Stimulated activated CD4-positive, alpha-beta T cell treated with anti-CD3 and anti-CD28 coated beads, TNF-alpha, amount 100 ng/mL, for 1 hour (primary cell): Measurements from ENCODE around the gene KCNC3.

Experiments
- DNase-seq, 3 donors: peaks; one replicate each; pipeline ENCODE4 v3.0.0-alpha.2; 2020; ENCODE audit warnings: low read depth in 3 of 3, low spot score in 1 of 3

KCNC3 gene

DNA sequence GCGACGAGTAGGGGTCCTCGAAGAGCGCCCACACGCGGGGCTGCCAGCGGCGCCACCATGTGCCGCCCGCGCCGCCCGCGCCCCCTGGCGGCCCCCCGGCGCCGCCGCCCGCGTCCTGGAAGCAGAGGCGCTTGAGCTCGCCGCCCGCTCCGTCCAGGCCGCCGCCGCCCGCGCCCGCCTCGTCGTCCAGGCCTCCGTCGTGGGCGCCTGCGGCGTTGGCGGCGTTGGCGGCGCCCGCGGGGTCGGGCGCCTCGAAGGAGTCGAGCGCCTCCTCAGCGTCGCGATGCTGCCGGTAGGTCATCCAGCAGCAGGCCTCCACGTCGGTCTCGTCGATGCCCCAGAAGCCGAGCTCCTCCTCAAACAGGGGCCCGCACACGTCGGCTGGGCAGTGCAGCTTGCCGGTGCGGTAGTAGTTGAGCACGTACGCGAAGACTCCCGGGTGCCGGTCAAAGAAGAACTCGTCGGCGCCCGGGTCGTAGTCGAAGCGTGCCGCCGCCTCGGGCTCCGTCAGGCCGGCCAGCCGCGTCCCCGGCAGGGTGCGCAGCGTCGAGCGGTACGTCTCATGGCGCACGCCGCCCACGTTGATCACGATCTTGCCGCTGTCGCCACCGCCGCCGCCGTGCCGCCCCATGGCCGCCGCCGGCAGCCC, 829 bp downstream of the KCNC3 start:
- peak in 1 of 3 donors; percentile 41 for DNase-seq

DNA sequence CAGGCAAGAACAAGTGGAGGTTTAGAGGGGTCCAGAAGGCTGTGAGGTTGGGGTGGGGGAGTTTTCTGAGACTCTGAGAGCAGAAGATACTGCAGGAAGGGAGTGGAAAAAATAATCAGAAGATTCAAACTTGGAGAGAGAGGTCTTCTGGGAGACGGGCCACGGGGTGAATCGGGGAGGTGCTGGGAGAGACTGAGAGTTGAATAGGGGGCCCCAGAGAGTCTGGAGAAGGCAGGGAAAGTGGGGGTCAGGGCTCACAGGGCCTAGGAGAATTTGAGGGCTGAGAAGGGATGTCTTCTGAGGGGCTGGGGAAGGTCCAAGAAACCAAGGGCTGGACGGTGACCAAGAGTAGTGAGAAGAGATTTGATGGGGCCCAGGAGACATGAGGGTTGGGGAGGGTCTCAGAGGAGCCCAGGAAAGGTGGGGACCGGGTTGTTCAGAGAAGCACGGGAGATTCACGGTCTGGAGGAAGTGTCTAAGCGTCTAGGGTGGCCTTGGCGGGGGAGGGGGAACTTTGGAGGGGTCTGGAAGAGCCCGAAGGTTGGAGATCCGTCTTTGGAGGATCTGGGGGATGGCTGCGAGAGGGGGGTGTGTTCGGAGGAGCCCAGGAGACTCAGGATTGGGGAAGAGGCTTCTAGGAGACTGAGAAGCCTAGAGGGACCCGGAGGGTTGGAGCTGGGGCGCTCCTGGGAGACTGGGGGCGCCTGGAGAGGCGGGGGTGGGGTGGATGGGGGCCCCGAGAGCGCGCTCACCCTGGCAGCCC, 1.5 kb downstream of the KCNC3 start:
- no peak for DNase-seq

GRCh38 chr19:50327013-50327412, 2.2 kb downstream of the KCNC3 start:
- DNase-seq, result no peak

GRCh38 chr19:50326101-50326664, 3.0 kb downstream of the KCNC3 start:
- no peak for DNase-seq

GRCh38 chr19:50325310-50326100, 3.7 kb downstream of the KCNC3 start:
- DNase-seq, result peak in 2 of 3 donors; percentile 35 to 67

GRCh38 chr19:50324331-50324730, 4.8 kb downstream of the KCNC3 start:
- DNase-seq, result no peak

DNA sequence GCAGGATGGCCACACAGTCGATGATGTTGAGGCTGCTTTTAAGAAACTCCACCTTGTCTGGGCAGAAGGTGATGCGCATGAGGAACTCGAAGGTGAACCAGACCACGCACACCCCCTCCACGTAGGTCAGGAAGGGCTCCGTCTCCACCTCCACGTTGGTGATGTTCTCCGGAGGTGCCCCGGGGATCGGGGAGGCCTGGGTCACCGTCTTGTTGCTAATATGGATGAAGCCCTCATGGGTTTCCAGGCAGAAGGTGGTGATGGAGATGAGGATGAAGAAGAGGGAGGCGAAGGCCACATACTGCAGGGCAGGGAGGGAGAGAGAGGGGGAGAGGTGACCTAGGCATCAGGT, 5.4 kb downstream of the KCNC3 start:
- no peak for DNase-seq

DNA sequence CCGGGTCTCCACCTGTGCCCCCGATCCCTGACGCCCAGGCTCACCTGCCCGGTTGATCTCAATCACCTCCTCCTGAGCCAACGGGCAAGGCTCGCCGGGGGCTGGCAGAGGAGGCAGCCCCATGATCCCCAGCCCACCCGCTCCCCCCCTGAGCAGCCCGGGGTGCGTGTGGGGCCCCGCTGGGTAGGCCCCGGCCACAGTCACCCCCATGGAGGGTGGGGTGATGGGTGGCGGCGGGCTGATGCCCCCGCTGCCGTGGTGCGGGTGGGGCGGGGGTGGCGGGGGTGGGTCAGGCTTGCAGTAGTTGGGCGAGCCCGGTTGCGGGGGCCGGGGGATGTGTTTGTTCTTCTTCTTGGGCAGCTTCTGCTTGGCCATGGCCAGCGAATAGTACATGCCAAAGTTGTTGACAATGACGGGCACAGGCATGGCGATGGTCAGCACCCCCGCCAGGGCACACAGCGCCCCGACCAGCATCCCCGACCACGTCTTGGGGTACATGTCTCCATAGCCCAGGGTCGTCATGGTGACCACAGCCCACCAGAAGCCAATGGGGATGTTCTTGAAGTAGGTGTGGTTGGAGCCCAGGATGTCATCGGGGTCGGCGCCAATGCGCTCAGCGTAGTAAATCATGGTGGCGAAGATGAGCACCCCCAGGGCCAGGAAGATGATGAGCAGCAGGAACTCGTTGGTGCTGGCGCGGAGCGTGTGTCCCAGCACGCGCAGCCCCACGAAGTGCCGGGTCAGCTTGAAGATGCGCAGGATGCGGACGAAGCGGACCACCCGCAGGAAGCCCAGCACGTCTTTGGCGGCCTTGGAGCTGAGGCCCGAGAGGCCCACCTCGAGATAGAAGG, 6.0 kb downstream of the KCNC3 start:
- no peak for DNase-seq

DNA sequence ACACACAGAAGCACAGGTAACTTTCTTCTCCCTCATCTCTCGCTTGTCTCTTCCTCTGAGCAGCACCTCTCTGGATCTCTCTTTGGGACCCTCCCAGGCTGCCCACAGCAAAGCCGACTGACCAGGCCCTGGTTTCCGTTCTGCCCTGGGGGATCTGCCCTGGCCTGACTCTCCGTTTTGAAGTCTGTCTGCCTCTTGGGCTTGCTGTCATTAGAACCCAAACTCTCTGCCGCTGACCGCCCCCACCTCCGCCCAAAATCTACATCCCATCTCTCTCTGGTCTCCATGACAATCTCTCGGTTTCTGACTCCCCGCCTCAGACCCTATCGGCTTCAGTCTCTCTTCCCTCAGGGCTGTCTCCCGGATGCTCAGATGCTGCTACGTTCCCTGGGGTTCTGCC, 6.9 kb downstream of the KCNC3 start:
- no peak for DNase-seq

- DNase-seq, result no peak
Measured at GRCh38 chr19:50321831-50322230, 7.3 kb downstream of the KCNC3 start.

GRCh38 chr19:50320596-50320995, 8.6 kb downstream of the KCNC3 start:
- no peak for DNase-seq

GRCh38 chr19:50320051-50320450, 9.1 kb downstream of the KCNC3 start:
- DNase-seq, result no peak

DNA sequence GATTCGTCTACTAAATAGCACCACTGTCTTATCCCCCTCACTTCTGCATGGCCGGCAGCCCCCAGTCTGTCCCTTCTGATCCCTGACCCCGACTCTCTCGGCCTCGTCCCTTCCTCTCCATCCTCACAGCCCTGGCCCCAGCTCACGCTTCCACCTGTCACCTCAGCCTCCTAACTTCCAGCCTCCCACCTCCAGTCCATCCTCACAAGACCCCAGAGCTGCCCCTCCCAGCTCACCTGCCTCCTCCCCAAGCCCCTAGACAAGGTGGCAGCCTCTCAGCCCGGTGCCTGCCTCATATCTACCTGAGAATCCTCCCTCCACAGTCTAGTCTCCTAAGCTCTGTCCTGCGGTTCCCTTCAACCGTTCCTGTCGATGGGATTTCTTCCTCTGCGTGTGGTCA, 10.0 kb downstream of the KCNC3 start:
- no peak for DNase-seq

- no peak for DNase-seq
Measured at GRCh38 chr19:50318438-50318837, 10.7 kb downstream of the KCNC3 start.

- no peak for DNase-seq
Measured at GRCh38 chr19:50317115-50317514, 12.1 kb downstream of the KCNC3 start.

DNA sequence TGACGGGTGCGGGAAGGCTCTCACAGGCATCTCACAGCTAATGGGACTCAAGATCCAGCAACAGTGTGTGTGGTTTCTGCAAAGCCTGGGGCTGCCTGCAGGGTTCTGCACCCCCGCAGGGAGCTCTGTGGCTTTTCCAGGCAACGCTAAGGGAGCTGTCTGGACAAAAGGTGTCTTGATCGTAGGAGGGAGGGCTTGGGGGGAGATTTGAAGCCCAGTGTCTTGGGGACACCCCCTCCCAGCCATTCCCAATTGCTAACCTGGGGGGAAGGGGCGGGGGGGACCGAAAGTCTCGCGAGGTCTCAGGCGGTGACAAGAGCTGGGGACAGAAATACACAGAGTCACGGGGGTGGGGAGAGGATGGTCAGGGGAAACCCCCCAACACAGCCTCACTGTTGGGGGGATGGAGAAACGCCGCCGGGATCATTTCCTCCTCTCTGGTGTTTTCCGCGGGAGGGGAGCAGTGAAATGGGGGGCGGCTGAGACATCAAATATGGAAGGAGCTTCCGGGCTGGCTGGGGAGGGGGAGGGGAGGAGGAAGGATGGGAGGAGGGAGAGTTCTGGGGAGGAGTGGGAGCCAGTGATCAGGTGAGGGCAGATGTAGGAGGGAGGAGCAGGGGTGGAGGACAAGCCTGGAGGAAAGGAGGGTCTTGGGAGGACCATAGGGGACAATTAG, 13.3 kb downstream of the KCNC3 start:
- no peak for DNase-seq

DNA sequence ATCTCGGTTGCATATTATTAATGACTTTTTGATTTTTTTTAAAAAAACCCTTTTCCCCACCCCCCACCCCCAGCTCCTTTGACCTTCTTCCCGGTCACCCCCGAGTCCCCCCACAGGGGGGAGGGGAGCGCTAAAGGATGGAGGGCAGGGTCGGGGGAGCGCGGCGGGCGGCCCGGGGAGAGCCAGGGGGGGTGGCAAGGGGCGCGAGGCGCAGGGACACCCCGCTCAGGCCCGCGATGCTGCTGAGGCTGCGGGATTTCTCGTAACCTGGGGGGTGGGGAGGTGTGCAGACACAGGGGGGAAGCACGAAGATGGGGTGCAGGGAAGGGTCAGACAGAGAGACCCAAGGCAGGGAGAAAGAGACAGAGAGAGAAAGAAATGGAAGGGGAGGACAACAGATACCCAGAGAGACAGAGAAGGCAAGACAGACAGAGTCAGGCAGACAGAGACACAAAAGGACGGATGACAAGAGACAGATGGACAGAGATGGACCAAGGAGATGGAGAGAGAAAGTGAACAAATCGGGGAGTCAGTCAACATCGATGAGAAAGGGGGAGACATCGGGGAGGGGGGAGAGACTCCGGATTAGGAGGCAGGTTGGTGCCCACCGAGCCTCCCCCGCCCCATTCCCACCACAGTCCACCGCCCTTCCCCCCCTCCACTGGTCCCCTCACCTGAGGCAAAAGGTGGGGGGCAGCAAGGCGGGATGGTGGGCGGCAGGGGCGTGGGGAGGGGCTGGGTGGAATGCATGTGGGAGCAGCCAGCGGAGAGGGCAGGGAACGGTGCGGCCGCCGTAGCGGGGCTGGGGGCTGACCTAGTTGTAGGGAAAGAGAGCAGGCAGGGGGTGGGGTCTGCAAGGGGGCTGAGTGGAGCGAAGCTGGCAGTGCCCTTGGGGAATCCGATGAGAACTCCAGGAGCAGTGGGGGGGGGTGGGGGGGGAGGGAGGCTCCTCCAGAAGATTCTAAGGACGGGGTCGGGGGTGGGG, 14.2 kb downstream of the KCNC3 start:
- no peak for DNase-seq

DNA sequence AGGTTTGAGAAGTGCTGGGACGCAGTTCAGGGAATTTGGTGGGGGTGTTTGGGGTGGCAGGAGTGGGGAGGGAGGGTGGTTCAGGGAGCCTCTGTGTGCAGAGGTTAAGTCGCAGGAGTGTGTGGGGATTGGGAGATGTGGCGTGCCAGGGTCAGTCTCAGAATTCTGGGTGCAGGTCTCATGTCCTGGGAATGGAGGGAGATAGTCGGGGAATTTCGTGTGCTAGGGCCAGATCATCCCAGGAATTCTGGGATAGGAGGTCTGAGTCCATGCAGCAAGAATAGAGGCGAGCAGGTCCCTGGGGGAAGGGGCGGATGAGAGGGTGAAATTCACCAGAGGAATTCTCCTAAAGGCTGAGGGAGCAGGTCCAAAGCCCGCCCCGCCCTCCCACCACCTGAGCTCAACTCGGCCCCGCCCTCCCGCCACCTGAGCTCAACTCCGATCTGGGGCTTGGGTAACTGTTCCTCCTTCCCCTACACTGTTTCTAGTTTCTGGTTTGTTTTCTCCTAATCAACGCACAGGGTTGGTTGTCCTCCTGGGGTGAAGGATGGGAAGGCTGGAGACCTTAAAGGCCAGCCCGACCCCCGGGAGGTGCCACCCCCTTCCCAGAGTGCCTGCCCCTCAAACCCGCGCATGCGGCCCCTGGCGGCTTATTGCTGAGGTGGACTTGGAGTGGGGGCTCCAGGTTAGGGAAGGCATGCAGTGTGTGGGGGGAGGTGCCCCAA, 15.2 kb downstream of the KCNC3 start:
- DNase-seq, result no peak
